HEK293 (cell line): ENCODE data around the gene NINJ2.
A peak's percentile ranks its signal among the peaks of the same experiment; 100 is the strongest.

Experiments
- KLF10 ChIP-seq: fragments of 450-650 bp; IDR thresholded peaks from 2 replicates; pipeline ENCODE4 v1.5.1; 2018; ENCODE audit warnings: missing biosample characterization, mild to moderate bottlenecking, missing genetic modification characterization
- KLF16 ChIP-seq: fragments of 450-650 bp; formaldehyde crosslinking; IDR thresholded peaks from 2 replicates; pipeline ENCODE4 v1.5.1; 2017; ENCODE audit warnings: missing biosample characterization, missing genetic modification characterization
- KLF8 ChIP-seq: fragments of 450-650 bp; formaldehyde crosslinking; IDR thresholded peaks from 2 replicates; pipeline ENCODE4 v1.5.1; 2016; ENCODE audit warnings: missing biosample characterization, missing genetic modification characterization
- OSR2 ChIP-seq: fragments of 450-650 bp; formaldehyde crosslinking; IDR thresholded peaks from 2 replicates; pipeline ENCODE4 v1.5.1; 2016; ENCODE audit warnings: missing biosample characterization, missing genetic modification characterization
- ZFP37 ChIP-seq: fragments of 450-650 bp; formaldehyde crosslinking; IDR thresholded peaks from 2 replicates; pipeline ENCODE4 v1.5.1; 2016; ENCODE audit warnings: missing biosample characterization, missing genetic modification characterization
- ZFP41 ChIP-seq: fragments of 450-650 bp; formaldehyde crosslinking; IDR thresholded peaks from 2 replicates; pipeline ENCODE4 v1.5.1; 2016; ENCODE audit warnings: missing biosample characterization, missing genetic modification characterization, borderline replicate concordance
- ZNF16 ChIP-seq: fragments of 450-650 bp; formaldehyde crosslinking; IDR thresholded peaks from 2 replicates; pipeline ENCODE4 v1.5.1; 2016; ENCODE audit warnings: low read depth, missing biosample characterization, missing genetic modification characterization
- ZNF335 ChIP-seq: fragments of 450-650 bp; formaldehyde crosslinking; conservative IDR thresholded peaks from 2 replicates; pipeline ENCODE4 v1.5.1; 2016; ENCODE audit warnings: missing biosample characterization, missing genetic modification characterization
- ZNF473 ChIP-seq: fragments of 450-650 bp; formaldehyde crosslinking; IDR thresholded peaks from 2 replicates; pipeline ENCODE4 v1.5.1; 2017; ENCODE audit warnings: missing biosample characterization, missing genetic modification characterization
- ZNF514 ChIP-seq: fragments of 450-650 bp; formaldehyde crosslinking; IDR thresholded peaks from 2 replicates; pipeline ENCODE4 v1.5.1; 2016; ENCODE audit warnings: missing biosample characterization, missing genetic modification characterization
- ZNF529 ChIP-seq: fragments of 450-650 bp; formaldehyde crosslinking; IDR thresholded peaks from 2 replicates; pipeline ENCODE4 v1.5.1; 2017; ENCODE audit warnings: missing genetic modification characterization, missing biosample characterization; ENCODE audit not compliant: insufficient replicate concordance
- ZNF561 ChIP-seq: fragments of 450-650 bp; IDR thresholded peaks from 2 replicates; pipeline ENCODE4 v1.5.1; 2018; ENCODE audit warnings: missing biosample characterization, missing genetic modification characterization, borderline replicate concordance
- ZNF600 ChIP-seq: fragments of 450-650 bp; formaldehyde crosslinking; IDR thresholded peaks from 2 replicates; pipeline ENCODE4 v1.5.1; 2016; ENCODE audit warnings: missing biosample characterization, missing genetic modification characterization
- ZNF621 ChIP-seq: fragments of 450-650 bp; formaldehyde crosslinking; IDR thresholded peaks from 2 replicates; pipeline ENCODE4 v1.5.1; 2017; ENCODE audit warnings: missing biosample characterization, missing genetic modification characterization
- ZNF626 ChIP-seq: fragments of 450-650 bp; sonication (Bioruptor Pico); formaldehyde crosslinking; IDR thresholded peaks from 2 replicates; pipeline ENCODE4 v1.5.1; 2018; ENCODE audit warnings: missing biosample characterization, missing genetic modification characterization, inconsistent platforms
- ZNF629 ChIP-seq: fragments of 450-650 bp; formaldehyde crosslinking; IDR thresholded peaks from 2 replicates; pipeline ENCODE4 v1.5.1; 2017; ENCODE audit warnings: missing biosample characterization, missing genetic modification characterization
- ZNF837 ChIP-seq: fragments of 450-650 bp; formaldehyde crosslinking; IDR thresholded peaks from 2 replicates; pipeline ENCODE4 v1.5.1; 2016; ENCODE audit warnings: missing biosample characterization, missing genetic modification characterization
- TF ChIP-seq, protein P1 (sequence below): fragments of 450-650 bp; formaldehyde crosslinking; IDR thresholded peaks from 2 replicates; pipeline ENCODE4 v1.5.1; 2017; ENCODE audit warnings: missing biosample characterization, missing genetic modification characterization
- TF ChIP-seq, protein P2 (sequence below): fragments of 450-650 bp; formaldehyde crosslinking; IDR thresholded peaks from 2 replicates; pipeline ENCODE4 v1.5.1; 2016; ENCODE audit warnings: missing biosample characterization, missing genetic modification characterization
- TF ChIP-seq, protein P3 (sequence below): fragments of 450-650 bp; formaldehyde crosslinking; IDR thresholded peaks from 2 replicates; pipeline ENCODE4 v1.5.1; 2017; ENCODE audit warnings: missing biosample characterization, missing genetic modification characterization
- TF ChIP-seq, protein P4 (sequence below): fragments of 450-650 bp; formaldehyde crosslinking; IDR thresholded peaks from 2 replicates; pipeline ENCODE4; 2016; ENCODE audit warnings: missing biosample characterization, missing genetic modification characterization
- TF ChIP-seq, protein P5 (sequence below): fragments of 450-650 bp; formaldehyde crosslinking; IDR thresholded peaks from 2 replicates; pipeline ENCODE4 v1.5.1; 2016; ENCODE audit warnings: missing biosample characterization, missing genetic modification characterization
- TF ChIP-seq, protein P6 (sequence below): fragments of 450-650 bp; formaldehyde crosslinking; IDR thresholded peaks from 2 replicates; pipeline ENCODE4 v1.5.1; 2016; ENCODE audit warnings: missing biosample characterization, missing genetic modification characterization
- TF ChIP-seq, protein P7 (sequence below): fragments of 450-650 bp; formaldehyde crosslinking; IDR thresholded peaks from 2 replicates; pipeline ENCODE4 v1.5.1; 2016; ENCODE audit warnings: missing biosample characterization, missing genetic modification characterization
- TF ChIP-seq, protein P8 (sequence below): fragments of 450-650 bp; formaldehyde crosslinking; IDR thresholded peaks from 2 replicates; pipeline ENCODE4 v1.5.1; 2017; ENCODE audit warnings: missing biosample characterization, missing genetic modification characterization

Gene NINJ2

DNA sequence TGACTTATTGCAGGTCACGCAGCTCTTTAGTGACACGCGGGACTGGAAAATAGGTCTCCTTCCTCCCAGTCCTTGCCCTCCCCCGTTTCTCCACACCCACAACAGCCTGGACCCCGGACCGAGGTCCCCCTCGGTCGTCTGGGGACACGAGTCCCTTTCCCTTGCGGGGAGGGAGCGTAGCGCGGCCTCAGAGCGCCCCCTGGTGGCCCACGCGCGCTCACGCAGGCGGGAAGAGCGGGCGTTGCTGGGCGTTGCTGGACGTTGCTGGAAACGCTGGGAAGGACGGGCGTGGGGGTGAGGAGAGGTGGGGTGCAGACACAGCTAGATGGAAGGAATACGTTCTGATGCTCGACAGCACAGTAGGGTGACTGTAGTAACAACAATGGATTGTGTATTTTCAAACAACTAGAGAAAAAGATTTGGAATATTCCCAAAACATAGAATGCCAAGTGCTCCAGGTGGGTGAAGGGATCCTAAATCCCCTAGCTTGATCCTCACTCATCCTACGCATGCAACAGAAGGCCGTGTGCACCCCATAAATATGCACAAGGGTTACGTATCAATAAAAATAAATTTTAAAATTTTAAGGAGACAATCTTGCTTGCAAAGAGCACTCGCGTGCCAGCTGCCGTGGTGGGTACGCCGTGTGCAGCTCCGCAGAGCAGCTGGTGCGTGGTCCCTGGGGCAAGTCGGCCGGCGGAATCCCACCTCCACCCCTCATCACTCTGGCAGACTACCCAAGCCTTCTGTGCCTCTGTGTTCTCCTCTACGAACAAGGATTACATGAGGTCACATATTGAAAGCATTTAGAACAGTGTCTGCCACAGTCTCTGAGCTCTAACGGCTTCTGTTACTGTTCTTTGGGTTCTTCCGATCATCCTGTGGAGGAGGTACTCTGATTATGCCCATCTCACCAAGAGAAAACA is 116.1 kb downstream of the NINJ2 start (continued):
- TF ChIP-seq, protein P1, sequence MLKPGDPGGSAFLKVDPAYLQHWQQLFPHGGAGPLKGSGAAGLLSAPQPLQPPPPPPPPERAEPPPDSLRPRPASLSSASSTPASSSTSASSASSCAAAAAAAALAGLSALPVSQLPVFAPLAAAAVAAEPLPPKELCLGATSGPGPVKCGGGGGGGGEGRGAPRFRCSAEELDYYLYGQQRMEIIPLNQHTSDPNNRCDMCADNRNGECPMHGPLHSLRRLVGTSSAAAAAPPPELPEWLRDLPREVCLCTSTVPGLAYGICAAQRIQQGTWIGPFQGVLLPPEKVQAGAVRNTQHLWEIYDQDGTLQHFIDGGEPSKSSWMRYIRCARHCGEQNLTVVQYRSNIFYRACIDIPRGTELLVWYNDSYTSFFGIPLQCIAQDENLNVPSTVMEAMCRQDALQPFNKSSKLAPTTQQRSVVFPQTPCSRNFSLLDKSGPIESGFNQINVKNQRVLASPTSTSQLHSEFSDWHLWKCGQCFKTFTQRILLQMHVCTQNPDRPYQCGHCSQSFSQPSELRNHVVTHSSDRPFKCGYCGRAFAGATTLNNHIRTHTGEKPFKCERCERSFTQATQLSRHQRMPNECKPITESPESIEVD (tag by site-specific recombination), result no peak
- 0 out of 2 replicates have a peak, but pooled peaks have one; percentile 28 for TF ChIP-seq KLF16 (tag by site-specific recombination)
- TF ChIP-seq, protein P2, sequence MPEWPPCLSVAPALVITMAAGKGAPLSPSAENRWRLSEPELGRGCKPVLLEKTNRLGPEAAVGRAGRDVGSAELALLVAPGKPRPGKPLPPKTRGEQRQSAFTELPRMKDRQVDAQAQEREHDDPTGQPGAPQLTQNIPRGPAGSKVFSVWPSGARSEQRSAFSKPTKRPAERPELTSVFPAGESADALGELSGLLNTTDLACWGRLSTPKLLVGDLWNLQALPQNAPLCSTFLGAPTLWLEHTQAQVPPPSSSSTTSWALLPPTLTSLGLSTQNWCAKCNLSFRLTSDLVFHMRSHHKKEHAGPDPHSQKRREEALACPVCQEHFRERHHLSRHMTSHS (tag by site-specific recombination), result no peak
- TF ChIP-seq, protein P3, sequence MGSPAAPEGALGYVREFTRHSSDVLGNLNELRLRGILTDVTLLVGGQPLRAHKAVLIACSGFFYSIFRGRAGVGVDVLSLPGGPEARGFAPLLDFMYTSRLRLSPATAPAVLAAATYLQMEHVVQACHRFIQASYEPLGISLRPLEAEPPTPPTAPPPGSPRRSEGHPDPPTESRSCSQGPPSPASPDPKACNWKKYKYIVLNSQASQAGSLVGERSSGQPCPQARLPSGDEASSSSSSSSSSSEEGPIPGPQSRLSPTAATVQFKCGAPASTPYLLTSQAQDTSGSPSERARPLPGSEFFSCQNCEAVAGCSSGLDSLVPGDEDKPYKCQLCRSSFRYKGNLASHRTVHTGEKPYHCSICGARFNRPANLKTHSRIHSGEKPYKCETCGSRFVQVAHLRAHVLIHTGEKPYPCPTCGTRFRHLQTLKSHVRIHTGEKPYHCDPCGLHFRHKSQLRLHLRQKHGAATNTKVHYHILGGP (tag by site-specific recombination), result no peak
- TF ChIP-seq, protein P4, sequence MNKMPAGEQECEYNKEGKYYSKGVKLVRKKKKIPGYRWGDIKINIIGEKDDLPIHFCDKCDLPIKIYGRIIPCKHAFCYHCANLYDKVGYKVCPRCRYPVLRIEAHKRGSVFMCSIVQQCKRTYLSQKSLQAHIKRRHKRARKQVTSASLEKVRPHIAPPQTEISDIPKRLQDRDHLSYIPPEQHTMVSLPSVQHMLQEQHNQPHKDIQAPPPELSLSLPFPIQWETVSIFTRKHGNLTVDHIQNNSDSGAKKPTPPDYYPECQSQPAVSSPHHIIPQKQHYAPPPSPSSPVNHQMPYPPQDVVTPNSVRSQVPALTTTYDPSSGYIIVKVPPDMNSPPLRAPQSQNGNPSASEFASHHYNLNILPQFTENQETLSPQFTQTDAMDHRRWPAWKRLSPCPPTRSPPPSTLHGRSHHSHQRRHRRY (tag by site-specific recombination), result no peak
- no peak for TF ChIP-seq ZNF626 (tag by site-specific recombination)
- TF ChIP-seq, protein P5, sequence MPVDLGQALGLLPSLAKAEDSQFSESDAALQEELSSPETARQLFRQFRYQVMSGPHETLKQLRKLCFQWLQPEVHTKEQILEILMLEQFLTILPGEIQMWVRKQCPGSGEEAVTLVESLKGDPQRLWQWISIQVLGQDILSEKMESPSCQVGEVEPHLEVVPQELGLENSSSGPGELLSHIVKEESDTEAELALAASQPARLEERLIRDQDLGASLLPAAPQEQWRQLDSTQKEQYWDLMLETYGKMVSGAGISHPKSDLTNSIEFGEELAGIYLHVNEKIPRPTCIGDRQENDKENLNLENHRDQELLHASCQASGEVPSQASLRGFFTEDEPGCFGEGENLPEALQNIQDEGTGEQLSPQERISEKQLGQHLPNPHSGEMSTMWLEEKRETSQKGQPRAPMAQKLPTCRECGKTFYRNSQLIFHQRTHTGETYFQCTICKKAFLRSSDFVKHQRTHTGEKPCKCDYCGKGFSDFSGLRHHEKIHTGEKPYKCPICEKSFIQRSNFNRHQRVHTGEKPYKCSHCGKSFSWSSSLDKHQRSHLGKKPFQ, result no peak
- TF ChIP-seq, protein P6, sequence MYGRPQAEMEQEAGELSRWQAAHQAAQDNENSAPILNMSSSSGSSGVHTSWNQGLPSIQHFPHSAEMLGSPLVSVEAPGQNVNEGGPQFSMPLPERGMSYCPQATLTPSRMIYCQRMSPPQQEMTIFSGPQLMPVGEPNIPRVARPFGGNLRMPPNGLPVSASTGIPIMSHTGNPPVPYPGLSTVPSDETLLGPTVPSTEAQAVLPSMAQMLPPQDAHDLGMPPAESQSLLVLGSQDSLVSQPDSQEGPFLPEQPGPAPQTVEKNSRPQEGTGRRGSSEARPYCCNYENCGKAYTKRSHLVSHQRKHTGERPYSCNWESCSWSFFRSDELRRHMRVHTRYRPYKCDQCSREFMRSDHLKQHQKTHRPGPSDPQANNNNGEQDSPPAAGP (tag by site-specific recombination), result peak; percentile 76
- peak; percentile 85 for TF ChIP-seq KLF8 (tag by site-specific recombination)
- TF ChIP-seq OSR2, result no peak
- TF ChIP-seq ZNF514, result no peak
- no peak for TF ChIP-seq KLF10 (tag by site-specific recombination)
- TF ChIP-seq ZFP37, result 0 out of 2 replicates have a peak, but pooled peaks have one; percentile 51
- no peak for TF ChIP-seq ZNF621 (tag by site-specific recombination)
- no peak for TF ChIP-seq ZFP41
- peak; percentile 32; the same call in 1 of the 2 replicates for TF ChIP-seq ZNF629 (tag by site-specific recombination)
- no peak for TF ChIP-seq ZNF473 (tag by site-specific recombination)
- no peak for TF ChIP-seq ZNF561
- TF ChIP-seq ZNF837, result no peak
- no peak for TF ChIP-seq ZNF16
- TF ChIP-seq ZNF335, result no peak
- TF ChIP-seq ZNF529 (tag by site-specific recombination), result no peak
- no peak for TF ChIP-seq ZNF600 (tag by site-specific recombination)
- TF ChIP-seq, protein P7, sequence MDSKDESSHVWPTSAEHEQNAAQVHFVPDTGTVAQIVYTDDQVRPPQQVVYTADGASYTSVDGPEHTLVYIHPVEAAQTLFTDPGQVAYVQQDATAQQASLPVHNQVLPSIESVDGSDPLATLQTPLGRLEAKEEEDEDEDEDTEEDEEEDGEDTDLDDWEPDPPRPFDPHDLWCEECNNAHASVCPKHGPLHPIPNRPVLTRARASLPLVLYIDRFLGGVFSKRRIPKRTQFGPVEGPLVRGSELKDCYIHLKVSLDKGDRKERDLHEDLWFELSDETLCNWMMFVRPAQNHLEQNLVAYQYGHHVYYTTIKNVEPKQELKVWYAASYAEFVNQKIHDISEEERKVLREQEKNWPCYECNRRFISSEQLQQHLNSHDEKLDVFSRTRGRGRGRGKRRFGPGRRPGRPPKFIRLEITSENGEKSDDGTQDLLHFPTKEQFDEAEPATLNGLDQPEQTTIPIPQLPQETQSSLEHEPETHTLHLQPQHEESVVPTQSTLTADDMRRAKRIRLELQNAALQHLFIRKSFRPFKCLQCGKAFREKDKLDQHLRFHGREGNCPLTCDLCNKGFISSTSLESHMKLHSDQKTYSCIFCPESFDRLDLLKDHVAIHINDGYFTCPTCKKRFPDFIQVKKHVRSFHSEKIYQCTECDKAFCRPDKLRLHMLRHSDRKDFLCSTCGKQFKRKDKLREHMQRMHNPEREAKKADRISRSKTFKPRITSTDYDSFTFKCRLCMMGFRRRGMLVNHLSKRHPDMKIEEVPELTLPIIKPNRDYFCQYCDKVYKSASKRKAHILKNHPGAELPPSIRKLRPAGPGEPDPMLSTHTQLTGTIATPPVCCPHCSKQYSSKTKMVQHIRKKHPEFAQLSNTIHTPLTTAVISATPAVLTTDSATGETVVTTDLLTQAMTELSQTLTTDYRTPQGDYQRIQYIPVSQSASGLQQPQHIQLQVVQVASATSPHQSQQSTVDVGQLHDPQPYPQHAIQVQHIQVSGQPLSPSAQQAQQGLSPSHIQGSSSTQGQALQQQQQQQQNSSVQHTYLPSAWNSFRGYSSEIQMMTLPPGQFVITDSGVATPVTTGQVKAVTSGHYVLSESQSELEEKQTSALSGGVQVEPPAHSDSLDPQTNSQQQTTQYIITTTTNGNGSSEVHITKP (tag by site-specific recombination), result no peak
- TF ChIP-seq, protein P8, sequence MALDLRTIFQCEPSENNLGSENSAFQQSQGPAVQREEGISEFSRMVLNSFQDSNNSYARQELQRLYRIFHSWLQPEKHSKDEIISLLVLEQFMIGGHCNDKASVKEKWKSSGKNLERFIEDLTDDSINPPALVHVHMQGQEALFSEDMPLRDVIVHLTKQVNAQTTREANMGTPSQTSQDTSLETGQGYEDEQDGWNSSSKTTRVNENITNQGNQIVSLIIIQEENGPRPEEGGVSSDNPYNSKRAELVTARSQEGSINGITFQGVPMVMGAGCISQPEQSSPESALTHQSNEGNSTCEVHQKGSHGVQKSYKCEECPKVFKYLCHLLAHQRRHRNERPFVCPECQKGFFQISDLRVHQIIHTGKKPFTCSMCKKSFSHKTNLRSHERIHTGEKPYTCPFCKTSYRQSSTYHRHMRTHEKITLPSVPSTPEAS (tag by site-specific recombination), result no peak
